HFFc6 (cell line): ENCODE measurements around the gene GPR55. TPM values are rescaled to one million over a fixed set of nuclear protein-coding genes. Genes with fewer than 3 reads are reported as not detected.
A peak's percentile ranks its signal among the peaks of the same experiment; 100 is the strongest.

Source experiments
- DNase-seq: peaks from one replicate; pipeline ENCODE4 v3.0.0-alpha.2; 2018
- H3K27ac Mint-ChIP-seq: 2 replicates; pipeline ENCODE4 v1.8.0; 2020; ENCODE audit warnings: mild to moderate bottlenecking, mixed read lengths
- H3K27me3 Mint-ChIP-seq: 2 replicates; pipeline ENCODE4 v1.8.0; 2021; ENCODE audit warnings: mild to moderate bottlenecking, moderate library complexity, mixed read lengths; ENCODE audit not compliant: insufficient read depth
- H3K36me3 Mint-ChIP-seq: 2 replicates; pipeline ENCODE4 v1.8.0; 2021; ENCODE audit warnings: low read depth, mixed read lengths
- H3K4me1 Mint-ChIP-seq: 2 replicates; pipeline ENCODE4 v1.8.0; 2020; ENCODE audit warnings: low read depth, mixed read lengths
- H3K4me3 Mint-ChIP-seq: 2 replicates; pipeline ENCODE4 v1.8.0; 2020; ENCODE audit warnings: mild to moderate bottlenecking, moderate library complexity, mixed read lengths
- H3K9me3 Mint-ChIP-seq: 2 replicates; pipeline ENCODE4 v1.8.0; 2020; ENCODE audit warnings: mild to moderate bottlenecking, mixed read lengths
- total RNA-seq, 6 experiments: library from RNA; stranded (reverse); fragmentation: NEBNext Ultra II Directional; extraction: Animal tissue kit (Norgen Biotek cat#: 25700); gene quantifications; 2 replicates in 1 of 6; 3 replicates in 5 of 6; pipeline ENCODE4 v1.2.3, GENCODE V29; 2021
- TF ChIP-seq, protein P1 (sequence below): fragments of 200-600 bp; sonication (generic); IDR thresholded peaks from 2 replicates; pipeline ENCODE4 v1.5.0; 2021; ENCODE audit warnings: antibody characterized with exemption, mild to moderate bottlenecking

Gene GPR55
- total RNA-seq, 6 experiments from 2014 or later, result not detected

DNA sequence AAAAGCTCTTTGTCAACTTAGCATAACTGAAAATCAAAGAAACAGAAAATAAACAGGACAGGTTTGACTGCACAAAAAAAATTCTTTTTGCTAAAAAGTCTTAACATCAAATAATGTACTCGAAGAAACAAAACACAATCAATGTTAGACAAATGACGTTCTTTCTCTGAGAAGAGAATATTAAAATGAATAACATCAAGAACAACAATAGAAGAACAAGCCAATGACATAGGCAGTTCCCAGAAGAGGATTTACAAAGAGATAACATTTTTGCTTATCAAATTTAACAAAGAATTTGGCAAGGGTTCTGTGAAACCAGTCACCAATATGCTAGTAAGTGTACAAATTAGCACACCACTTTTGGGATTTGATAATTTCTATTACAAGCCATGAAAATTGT lies 5.8 kb downstream of the GPR55 start:
- no peaks in the 10 kb centered on the region for H3K9me3 Mint-ChIP-seq
- H3K4me1 Mint-ChIP-seq, result peaks cover 6% of the 10 kb centered on the region; the same call in 1 of the 2 replicates
- TF ChIP-seq, protein P1, sequence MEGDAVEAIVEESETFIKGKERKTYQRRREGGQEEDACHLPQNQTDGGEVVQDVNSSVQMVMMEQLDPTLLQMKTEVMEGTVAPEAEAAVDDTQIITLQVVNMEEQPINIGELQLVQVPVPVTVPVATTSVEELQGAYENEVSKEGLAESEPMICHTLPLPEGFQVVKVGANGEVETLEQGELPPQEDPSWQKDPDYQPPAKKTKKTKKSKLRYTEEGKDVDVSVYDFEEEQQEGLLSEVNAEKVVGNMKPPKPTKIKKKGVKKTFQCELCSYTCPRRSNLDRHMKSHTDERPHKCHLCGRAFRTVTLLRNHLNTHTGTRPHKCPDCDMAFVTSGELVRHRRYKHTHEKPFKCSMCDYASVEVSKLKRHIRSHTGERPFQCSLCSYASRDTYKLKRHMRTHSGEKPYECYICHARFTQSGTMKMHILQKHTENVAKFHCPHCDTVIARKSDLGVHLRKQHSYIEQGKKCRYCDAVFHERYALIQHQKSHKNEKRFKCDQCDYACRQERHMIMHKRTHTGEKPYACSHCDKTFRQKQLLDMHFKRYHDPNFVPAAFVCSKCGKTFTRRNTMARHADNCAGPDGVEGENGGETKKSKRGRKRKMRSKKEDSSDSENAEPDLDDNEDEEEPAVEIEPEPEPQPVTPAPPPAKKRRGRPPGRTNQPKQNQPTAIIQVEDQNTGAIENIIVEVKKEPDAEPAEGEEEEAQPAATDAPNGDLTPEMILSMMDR, result no peak
- H3K36me3 Mint-ChIP-seq, result no peaks in the 10 kb centered on the region
- no peak overlapping the region for H3K27ac Mint-ChIP-seq
- no peak overlapping the region for H3K4me3 Mint-ChIP-seq
- DNase-seq, result no peak
- peaks cover 52% of the 10 kb centered on the region for H3K27me3 Mint-ChIP-seq

DNA sequence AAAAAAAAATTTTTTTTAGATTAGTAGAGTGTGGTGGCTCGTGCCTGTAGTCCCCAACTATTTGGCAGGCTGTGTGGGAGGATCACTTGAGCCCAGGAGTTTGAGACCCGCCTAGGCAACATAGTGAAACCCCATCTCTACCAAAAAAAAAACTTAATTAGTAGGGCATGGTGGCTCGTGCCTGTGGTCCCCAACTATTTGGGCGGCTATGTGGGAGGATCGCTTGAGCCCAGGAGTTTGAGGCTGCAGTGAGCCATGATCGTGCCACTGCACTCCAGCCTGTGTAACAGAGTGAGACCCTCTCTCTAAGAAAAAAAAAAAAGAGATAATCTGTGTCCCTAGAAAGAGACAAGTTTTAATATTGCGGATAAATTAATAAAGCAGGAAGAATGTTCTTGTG lies 8.8 kb downstream of the GPR55 start:
- Mint-ChIP-seq H3K9me3 (no peaks in the 10 kb centered on the region), H3K4me1 (no peaks in the 10 kb centered on the region), H3K27ac (no peak overlapping the region), H3K4me3 (no peak overlapping the region), H3K27me3 (peaks cover 43% of the 10 kb centered on the region), H3K36me3 (no peaks in the 10 kb centered on the region)
- TF ChIP-seq, protein P1, result no peak
- DNase-seq, result no peak

DNA sequence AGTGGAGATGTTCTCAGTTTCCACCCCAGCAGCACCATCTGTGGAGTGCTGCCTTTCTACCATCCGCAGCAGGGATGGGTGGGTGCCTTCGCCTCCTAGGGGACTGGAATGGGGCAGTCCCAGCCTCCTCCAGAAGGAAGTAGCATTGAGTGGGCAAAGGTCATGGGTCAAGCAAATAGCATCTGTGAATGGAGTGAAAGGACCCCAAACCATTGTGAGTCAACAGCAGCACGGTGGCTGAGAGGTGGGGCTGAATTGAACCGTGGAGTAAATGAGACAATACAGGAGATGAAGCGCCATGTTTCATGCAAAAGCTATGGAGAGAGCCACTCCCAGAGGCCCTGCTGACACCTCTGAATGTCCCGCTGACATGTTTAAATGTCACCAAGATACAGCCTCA lies 9.7 kb downstream of the GPR55 start:
- H3K4me1 Mint-ChIP-seq, result no peaks in the 10 kb centered on the region
- no peaks in the 10 kb centered on the region for H3K36me3 Mint-ChIP-seq
- no peak overlapping the region for H3K27ac Mint-ChIP-seq
- H3K4me3 Mint-ChIP-seq, result no peak overlapping the region
- peaks cover 42% of the 10 kb centered on the region for H3K27me3 Mint-ChIP-seq
- TF ChIP-seq, protein P1, result no peak
- no peak for DNase-seq
- no peaks in the 10 kb centered on the region for H3K9me3 Mint-ChIP-seq

DNA sequence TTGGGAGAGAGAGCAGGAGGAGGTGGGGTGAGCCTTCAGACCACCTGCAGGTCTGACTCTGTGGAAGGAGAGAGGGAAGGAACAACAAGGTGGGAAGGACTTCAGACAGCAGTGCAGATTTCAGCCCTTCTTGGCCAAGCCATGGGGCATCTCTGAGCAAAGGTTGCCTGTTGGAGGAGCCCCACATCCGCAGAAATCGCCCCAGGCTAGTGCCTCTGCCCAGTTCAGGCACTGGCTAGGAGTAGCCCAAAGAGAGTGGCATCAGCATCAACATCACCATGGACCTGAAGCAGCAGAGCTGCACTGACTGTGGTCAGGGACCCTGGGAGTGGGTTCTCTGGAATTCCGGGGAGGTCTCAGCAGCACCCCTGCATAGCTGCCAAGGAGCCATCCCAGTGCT lies 10.2 kb downstream of the GPR55 start:
- Mint-ChIP-seq H3K36me3 (no peaks in the 10 kb centered on the region), H3K27me3 (peaks cover 41% of the 10 kb centered on the region)

DNA sequence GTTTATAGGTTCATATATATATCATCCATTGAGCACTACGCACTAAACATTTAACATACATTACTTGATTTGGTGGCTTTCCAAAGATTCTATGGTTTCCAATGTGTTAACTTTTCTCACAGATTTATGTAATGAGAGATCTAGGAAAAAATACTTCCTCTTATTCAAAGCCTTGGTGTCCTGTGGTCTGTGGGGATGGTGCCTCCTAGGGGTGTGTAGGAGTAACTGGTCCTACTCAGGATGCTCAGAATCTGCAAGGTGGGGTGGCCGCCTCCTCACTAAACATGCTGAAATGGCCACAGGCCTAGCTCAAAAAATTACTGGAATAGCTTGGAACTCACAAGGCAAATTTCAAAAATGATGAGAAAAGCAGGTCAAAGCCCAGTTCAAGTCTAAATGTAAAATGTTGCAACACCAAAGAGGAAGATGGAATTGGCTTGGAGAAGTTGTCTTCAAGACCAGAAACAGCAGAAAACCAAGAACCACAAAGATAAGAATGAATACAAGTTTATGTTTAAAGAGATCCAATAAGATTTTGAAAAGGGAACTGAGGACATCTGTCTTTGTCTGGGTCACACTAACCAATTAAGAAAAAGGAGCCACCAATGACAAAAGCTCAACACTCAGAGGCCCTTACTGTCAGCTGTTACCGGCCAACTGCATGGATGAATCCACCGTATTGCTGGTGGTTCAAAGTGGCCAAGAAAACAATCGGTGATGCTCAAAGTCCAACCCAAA lies 11.5 kb downstream of the GPR55 start:
- no peaks in the 10 kb centered on the region for H3K36me3 Mint-ChIP-seq
- H3K9me3 Mint-ChIP-seq, result no peaks in the 10 kb centered on the region
- H3K27ac Mint-ChIP-seq, result no peak overlapping the region
- no peak overlapping the region for H3K4me3 Mint-ChIP-seq
- H3K4me1 Mint-ChIP-seq, result peaks cover 10% of the 10 kb centered on the region
- DNase-seq, result no peak
- H3K27me3 Mint-ChIP-seq, result peaks cover 32% of the 10 kb centered on the region
- TF ChIP-seq, protein P1, result peak; percentile 68

More for the DNA sequence above, 10.2 kb downstream of the GPR55 start:
- H3K27ac Mint-ChIP-seq, result no peak overlapping the region
- no peaks in the 10 kb centered on the region for H3K9me3 Mint-ChIP-seq
- DNase-seq, result no peak
- no peak overlapping the region for H3K4me3 Mint-ChIP-seq
- TF ChIP-seq, protein P1, result no peak
- H3K4me1 Mint-ChIP-seq, result no peaks in the 10 kb centered on the region
